Esophagus squamous epithelium (tissue), 5 donors: ENCODE measurements around the gene CSRP2. TPM values are rescaled to one million over a fixed set of nuclear protein-coding genes. Genes with fewer than 3 reads are reported as not detected.

ENCODE experiments used
- DNase-seq: peaks from one replicate; lab custom pipeline; 2025; lab: John Stamatoyannopoulos, UW
- H3K27ac ChIP-seq, 4 donors: fragments of 200-600 bp; sonication (generic); one replicate each; pipeline ENCODE4 v1.5.1; 2016 to 2019; ENCODE audit warnings: mild to moderate bottlenecking in 1 of 4
- H3K27me3 ChIP-seq, 4 donors: fragments of 200-600 bp; sonication (generic); 1 replicate in 3 of 4; 2 replicates in 1 of 4; pipeline versions ENCODE4 v1.5.1 to v1.6.0; 2017 to 2021; ENCODE audit warnings: antibody characterized with exemption in 1 of 4
- H3K36me3 ChIP-seq, 3 donors: fragments of 200-600 bp; sonication (generic); one replicate each; pipeline ENCODE4 v1.5.1; 2016 to 2019
- H3K4me1 ChIP-seq, 3 donors: fragments of 200-600 bp; sonication (generic); one replicate each; pipeline ENCODE4 v1.5.1; 2017 to 2019
- H3K4me3 ChIP-seq, 4 donors: fragments of 200-600 bp; sonication (generic); 1 replicate in 3 of 4; 2 replicates in 1 of 4; pipeline ENCODE4 v1.5.1; 2016 to 2019; ENCODE audit warnings: mild to moderate bottlenecking in 2 of 4, moderate library complexity in 1 of 4
- H3K9me3 ChIP-seq, 3 donors: fragments of 200-600 bp; sonication (generic); one replicate each; pipeline ENCODE4 v1.5.1; 2016 to 2019
- CTCF ChIP-seq, 6 experiments: fragments of 450-650 bp in 4 of 6; fragments of 200-600 bp in 2 of 6; sonication (generic) in 2 of 6; IDR thresholded peaks; one replicate each; pipeline ENCODE4 v1.5.1; 2016 to 2019; ENCODE audit warnings: antibody characterized with exemption in 6 of 6, mild to moderate bottlenecking in 4 of 6, moderate library complexity in 4 of 6
- POLR2A ChIP-seq, 4 donors: fragments of 450-650 bp; IDR thresholded peaks; one replicate each; pipeline ENCODE4 v1.6.1; 2017; ENCODE audit warnings: antibody characterized with exemption in 4 of 4, mild to moderate bottlenecking in 4 of 4, moderate library complexity in 3 of 4
- WGBS, 2 donors: methylation state at CpG; one replicate each; pipeline ENCODE4 v1.1.5; 2018; 5-methylcytosine and 5-hydroxymethylcytosine counted together
- intact Hi-C: fragments of 100-400 bp; cut with DNase I; formaldehyde crosslinking; loops from one replicate; pipeline ENCODE4 v1.15.0; 2022
- total RNA-seq, 4 donors: library from RNA; depleted of rRNA; stranded (reverse); fragments of >200 nt; gene quantifications; one replicate each; pipeline ENCODE4 v1.1.0, GENCODE V29; 2016
- donor health status: DM: yes; HTN: yes; CAD: no.

CSRP2 gene
- total RNA-seq, 4 donors from 2014 or later, result 57.6 to 107 (median 65.1) TPM

DNA sequence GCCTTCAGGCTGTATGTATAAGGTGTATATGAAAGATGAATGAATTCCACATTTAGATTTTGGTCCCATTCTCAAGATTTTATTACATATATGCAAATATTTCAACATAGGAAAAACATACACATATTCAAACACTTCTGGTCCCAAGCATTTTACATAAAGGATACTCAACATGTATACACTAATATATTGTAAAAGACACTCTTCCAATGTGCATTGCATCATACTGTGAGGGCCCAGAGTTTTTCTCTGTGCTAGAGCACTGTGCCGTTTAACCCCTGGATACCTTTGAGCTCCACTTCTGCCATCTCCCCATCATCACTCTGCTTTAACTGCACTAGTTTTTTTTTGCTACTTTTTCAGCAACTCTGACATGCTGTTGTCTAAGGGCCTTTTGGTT, 66.8 kb downstream of the CSRP2 start:
- H3K27ac ChIP-seq, result no peak overlapping the region
- H3K9me3 ChIP-seq, result no peaks in the 10 kb centered on the region
- intact Hi-C loops, result no loop called here
- H3K36me3 ChIP-seq, result peaks cover 0 to 65% (median 4%) of the 10 kb centered on the region in 3 donors
- H3K4me1 ChIP-seq, result no peaks in the 10 kb centered on the region
- 94 to 95% methylated on average over 1 of the region's 1 CpG for WGBS, 2 donors
- no peak for DNase-seq
- H3K4me3 ChIP-seq, result no peak overlapping the region
- no peaks in the 10 kb centered on the region for H3K27me3 ChIP-seq
- TF ChIP-seq POLR2A (IDR thresholded peaks at IDR 0.05), result no peak
- no peak for TF ChIP-seq CTCF (IDR thresholded peaks at IDR 0.05)

DNA sequence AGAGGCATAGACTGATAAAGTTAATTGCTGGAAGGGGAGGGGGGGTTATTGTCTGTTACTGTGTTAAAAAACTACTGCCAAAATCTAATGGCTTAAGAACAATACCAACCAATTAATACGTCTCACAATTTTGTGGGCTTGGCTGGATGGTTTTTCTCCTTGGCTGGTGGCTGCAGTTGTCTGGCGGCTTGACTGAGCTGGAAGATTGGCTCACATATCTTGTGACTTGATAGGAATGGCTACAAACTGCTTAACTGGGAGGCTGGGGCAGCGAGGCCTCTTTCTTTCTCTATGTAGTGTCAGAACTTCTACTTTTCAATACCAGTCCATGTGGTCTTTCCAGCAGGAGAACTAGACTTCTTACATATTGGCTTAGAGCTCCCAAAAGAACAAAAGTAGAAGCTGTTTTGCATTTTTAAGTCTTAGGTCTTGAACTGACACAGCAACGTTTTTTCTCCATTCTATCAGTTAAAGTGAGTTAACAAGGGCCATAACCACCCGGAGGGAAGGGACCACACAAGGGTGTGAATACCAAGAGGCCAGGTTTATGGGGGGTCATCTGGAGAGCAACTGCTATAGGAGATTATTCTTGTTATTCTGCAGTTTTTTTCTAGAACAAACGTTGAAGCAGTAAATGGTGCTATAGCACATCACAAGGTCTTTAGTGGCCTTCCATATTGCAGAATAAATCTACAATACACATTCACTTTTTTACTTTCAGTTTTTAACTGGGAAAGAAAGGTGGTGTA, 68.0 kb downstream of the CSRP2 start:
- no peak for DNase-seq
- 56 to 67% methylated on average over 5 to 6 of the region's 6 CpGs for WGBS, 2 donors

More for the DNA sequence above, 68.0 kb downstream of the CSRP2 start:
- no peak overlapping the region for H3K27ac ChIP-seq
- TF ChIP-seq CTCF (IDR thresholded peaks at IDR 0.05), result no peak
- no peak for TF ChIP-seq POLR2A (IDR thresholded peaks at IDR 0.05)
- no peaks in the 10 kb centered on the region for H3K4me1 ChIP-seq
- intact Hi-C loops, result no loop called here
- no peak overlapping the region for H3K4me3 ChIP-seq
- no peaks in the 10 kb centered on the region for H3K27me3 ChIP-seq
- H3K36me3 ChIP-seq, result peaks cover 0 to 76% (median 4%) of the 10 kb centered on the region in 3 donors
- no peaks in the 10 kb centered on the region for H3K9me3 ChIP-seq

Other genes with a start within 250 kb of the CSRP2 start
- 10 to 100 TPM in 3 of 4 donors, 1 to 10 TPM in 1; 6.7 to 26.7 (median 11.7) TPM for gene ZDHHC17, start 114.9 kb downstream of the CSRP2 start, total RNA-seq
- 1 to 10 TPM; 1.5 to 7.7 (median 7.1) TPM for gene E2F7, start 186.6 kb upstream of the CSRP2 start, total RNA-seq